Kidney epithelial cell (primary cell): ENCODE results near the gene GPC3. TPM values are rescaled to one million over a fixed set of nuclear protein-coding genes. Genes with fewer than 3 reads are reported as not detected.

ENCODE experiments used
- DNase-seq: peaks from one replicate; pipeline ENCODE4 v3.0.0-alpha.2; 2010; ENCODE audit warnings: low read depth
- H3K27me3 ChIP-seq: 2 replicates; pipeline ENCODE4 v1.6.0; 2011; ENCODE audit warnings: low read length; ENCODE audit not compliant: control insufficient read depth, insufficient read depth
- H3K36me3 ChIP-seq: 2 replicates; pipeline ENCODE4 v1.5.1; 2011; ENCODE audit warnings: low read length; ENCODE audit not compliant: control insufficient read depth, insufficient read depth
- H3K4me3 ChIP-seq: 2 replicates; pipeline ENCODE4 v1.5.1; 2011; ENCODE audit warnings: low read depth, mild to moderate bottlenecking, control low read depth, low read length
- CTCF ChIP-seq: IDR thresholded peaks from 2 replicates; pipeline ENCODE4 v1.5.1; 2011; ENCODE audit warnings: mild to moderate bottlenecking, moderate library complexity, low read length, control low read depth, inconsistent platforms; ENCODE audit not compliant: insufficient read depth, poor library complexity, severe bottlenecking
- total RNA-seq: library from RNA; depleted of rRNA; stranded (reverse); fragments of >200 nt; gene quantifications from 2 replicates; pipeline ENCODE4 v1.2.3, GENCODE V29; 2015

The GPC3 gene
- total RNA-seq, 1 donor from 2014 or later: 14.5 TPM

DNA sequence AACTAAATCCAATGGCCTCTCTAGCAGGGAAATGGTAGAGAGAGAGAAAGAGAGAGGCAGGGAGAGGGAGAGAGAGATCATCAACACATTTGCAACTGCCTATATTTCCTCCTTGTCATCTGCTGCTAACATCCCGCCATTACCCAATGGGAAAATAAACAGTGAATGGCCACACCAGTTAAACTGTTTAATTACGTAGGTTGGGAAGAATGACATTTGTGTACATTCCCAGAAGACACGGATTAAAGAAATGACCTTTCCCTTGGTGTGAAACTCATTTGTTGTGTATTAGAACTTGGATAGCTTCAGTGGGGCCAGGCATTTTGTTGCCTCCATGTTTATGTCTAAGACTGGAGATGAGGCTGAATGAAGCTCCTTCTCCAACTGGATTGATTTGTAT, 474.4 kb downstream of the GPC3 start:
- no peak for TF ChIP-seq CTCF
- H3K4me3 ChIP-seq: no peak overlapping the region
- no peak for DNase-seq
- no peaks in the 10 kb centered on the region for H3K27me3 ChIP-seq
- H3K36me3 ChIP-seq: no peaks in the 10 kb centered on the region

GRCh38 chrX:133497356-133497755, 488.0 kb downstream of the GPC3 start:
- no peak for TF ChIP-seq CTCF
- Histone ChIP-seq H3K27me3 (no peaks in the 10 kb centered on the region), H3K36me3 (no peaks in the 10 kb centered on the region), H3K4me3 (no peak overlapping the region)
- DNase-seq: no peak

- DNase-seq: no peak
- Histone ChIP-seq H3K36me3 (no peaks in the 10 kb centered on the region), H3K27me3 (no peaks in the 10 kb centered on the region), H3K4me3 (no peak overlapping the region)
- no peak for TF ChIP-seq CTCF
Measured at GRCh38 chrX:133495464-133496391, 489.7 kb downstream of the GPC3 start.

DNA sequence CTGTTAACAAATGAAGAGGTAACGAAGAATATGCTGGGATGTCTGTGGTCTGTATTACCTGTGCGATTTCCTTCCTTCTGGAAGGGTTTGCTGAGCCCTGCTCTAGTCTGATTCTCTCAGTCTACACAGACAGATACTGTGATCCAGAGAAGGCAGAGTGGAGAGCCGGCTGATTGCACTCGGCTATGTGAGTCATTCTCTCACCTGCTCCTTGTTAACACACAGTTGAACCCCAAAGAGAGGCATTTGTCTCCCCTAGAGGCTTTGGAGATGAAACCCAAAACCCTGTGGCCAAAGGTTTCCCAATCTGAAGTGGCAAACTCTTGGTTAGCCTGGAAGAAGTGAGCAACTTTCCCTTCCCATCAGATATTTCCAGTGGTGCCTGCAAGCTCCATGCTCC, 492.0 kb downstream of the GPC3 start:
- Histone ChIP-seq H3K27me3 (no peaks in the 10 kb centered on the region), H3K36me3 (no peaks in the 10 kb centered on the region), H3K4me3 (no peak overlapping the region)
- no peak for DNase-seq
- TF ChIP-seq CTCF: no peak

DNA sequence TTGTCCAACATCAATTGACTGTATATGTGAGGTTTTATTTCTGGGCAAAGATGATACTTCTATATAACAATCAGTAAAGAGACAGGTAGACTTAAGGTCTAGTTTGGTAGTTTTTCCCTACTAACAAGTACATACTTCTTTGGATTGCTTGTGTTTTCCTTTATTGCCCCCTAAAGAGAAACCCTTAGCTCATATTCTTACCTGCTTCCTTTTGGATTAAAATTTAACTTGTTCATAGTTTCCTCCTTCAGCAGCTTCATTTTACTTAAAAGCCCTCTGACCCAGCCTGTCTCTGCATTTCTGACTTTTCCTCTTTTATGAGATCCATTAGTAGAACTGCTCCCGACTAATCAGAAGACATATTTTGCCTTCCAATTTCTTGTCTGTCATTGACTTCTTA, 494.4 kb downstream of the GPC3 start:
- no peak for DNase-seq
- TF ChIP-seq CTCF: no peak
- H3K4me3 ChIP-seq: no peak overlapping the region
- H3K36me3 ChIP-seq: no peaks in the 10 kb centered on the region
- H3K27me3 ChIP-seq: no peaks in the 10 kb centered on the region
